ENCODE data around the gene ANKH.

Gene ANKH

DNA sequence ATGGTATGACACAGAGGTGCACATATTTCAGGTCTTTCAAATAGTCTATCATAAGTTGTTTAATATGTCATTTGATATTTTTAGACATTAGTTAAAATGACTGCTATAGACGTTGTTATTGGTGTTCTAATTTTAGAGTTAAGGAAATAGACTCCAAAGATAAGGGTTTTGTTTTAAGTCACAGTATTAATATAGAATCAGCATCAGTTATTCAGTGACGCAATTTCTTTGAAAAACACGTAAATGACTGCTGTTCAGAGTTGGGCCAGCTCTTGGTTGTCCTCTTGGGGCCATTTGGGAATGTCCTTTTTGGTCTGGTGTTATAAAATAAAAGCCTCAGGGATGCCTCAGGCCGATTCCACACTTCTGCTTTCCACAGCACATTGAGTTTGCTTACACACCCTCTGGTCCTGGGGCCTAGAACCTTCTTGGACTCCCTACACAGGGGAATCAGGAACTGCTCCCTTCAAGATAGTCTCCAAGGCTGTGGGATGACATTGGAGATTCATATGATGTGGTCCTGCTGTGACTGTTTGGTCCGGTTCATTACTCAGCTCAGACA is 192.7 kb downstream of the ANKH start:
- DNase-seq, result no peak

DNA sequence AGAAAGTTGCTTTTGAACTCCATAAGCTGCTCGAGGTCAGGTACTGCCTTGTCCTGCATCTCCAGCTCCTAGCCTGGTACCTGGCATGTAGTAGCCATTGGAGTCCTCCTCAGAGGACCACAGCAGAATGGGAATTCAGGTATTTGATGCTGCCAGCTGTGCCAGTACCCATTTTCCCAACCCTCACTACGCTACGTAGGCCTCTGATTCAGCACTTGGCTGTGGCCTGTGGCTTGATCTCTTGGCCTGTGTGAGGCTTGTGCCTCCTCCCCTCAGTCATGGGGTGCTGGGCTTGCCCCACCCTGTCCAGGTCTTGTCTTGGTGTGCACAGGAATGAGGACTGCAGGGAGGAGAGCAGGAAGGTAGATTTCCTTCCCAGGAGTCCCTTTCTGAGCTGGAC is 195.3 kb downstream of the ANKH start:
- no peak for DNase-seq

DNA sequence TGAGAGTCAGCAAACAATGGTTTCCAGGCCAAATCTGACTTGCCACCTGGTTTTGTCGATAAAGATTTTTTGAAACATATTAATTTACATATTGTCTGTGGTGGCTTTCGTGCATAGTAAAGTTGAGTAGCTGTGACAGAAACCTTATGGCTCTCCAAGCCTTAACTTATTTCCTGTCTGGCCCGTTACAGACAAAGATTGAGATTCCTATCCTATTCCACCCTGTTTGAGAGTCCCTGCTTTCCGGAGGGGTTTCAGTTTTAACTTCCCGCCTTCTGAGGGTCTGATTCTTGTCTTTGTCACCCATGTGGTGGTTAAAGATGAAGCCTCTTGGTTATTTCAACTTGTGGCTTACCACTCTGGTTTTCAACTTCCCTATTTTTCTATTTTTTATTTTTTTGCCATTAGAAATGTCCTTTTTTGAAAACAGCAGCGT is 195.7 kb downstream of the ANKH start:
- DNase-seq, result no peak

DNA sequence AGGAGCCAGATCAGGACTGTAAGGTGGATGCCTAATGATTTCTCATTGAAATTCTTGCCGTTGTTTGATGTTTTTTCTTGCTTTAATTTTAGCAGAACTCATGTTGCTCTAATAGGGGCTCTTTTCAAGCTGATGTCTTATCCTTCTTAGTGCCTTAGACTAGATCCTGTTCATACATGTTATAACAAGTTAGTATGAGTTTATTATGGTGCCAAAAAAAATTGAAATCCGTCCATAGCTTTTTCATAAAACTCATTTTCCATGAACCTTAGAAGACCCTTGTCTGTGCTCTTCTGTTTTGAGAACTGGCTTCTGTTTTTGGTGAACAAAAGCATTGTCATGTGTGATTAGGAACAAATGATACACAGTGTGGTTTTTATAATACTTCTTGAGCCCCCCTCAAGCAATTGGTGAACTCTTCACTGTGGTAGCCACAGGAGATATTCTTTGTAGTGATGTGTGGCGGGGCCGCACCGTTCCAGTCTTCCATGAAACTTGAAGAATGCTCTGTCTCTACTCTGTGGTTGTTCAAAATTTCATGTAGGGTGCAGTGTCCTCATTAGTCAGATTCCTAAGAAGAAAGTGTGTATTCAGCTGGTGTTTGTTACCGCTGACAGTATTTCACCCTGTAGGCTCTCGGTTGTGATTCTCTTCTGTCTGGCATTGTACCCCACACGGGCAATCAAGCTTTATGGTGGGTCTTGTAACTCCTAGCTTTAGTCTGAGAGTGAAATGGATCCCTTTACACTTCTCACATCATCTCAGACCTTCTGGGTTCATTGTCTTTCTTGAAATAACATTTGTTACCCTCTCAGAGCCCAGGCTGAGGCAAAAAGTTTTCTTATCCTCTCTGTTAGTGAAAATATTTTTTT is 196.4 kb downstream of the ANKH start:
- peak; percentile 58 for DNase-seq

DNA sequence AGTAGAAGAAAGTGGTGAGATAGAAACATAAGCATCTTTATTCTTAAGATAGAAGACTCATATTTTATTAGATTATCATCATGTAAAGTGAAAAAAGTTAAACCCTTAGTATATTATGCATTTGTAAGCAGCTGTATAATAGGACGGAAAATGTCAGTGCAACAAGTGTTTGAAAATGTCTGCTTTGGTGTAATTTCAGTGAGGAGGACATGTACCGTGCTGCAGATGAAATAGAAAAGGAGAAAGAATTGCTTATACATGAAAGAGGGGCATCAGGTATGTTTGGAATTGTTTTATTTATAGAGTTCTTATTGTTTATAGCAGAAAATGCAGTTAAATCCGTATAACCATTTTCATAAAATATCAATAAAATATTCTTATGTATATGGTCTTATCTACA is 198.1 kb downstream of the ANKH start:
- no peak for DNase-seq

DNA sequence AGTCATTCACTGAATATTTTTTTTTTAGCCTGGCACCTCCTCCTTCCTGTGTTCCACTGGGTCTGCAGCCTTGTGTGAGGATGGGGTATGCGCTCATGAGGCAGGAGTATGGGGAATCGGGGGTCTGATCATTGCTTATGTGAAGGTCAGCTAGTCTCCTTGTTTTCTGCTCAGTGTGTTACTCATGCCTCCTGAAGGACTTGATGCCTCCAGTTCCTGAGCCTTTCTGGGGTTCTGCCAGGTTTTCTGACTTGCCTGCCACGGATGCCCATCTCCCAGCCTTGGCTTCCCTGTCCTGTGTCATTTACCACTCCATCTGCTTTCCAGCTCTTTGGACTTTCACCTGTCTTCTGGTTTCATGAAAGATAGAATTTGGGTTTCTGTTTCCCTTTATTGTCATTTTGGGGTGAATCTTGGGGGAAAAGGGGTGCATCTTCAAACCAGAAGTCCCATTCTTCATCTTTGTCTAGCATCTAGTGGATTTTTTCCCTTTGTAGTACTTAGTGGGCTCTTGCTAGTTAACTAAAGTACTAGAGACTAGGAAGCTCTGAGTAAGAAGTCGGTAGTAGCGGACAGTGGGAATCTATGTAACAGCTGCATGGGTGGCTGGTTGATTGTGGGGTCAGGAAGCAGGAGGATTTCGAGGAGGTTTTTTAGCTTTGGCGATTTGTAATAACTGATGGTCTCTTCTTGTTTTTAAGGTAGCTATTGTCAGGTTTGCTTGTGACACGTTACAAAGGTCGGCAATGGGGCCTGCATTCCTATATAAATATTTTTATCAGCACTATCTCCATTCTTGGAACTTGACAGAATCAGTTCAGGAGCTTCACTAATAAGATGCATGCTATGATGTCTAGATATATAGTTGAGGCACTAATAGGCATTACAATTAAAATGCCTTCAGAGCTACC is 198.8 kb downstream of the ANKH start:
- DNase-seq, result no peak

DNA sequence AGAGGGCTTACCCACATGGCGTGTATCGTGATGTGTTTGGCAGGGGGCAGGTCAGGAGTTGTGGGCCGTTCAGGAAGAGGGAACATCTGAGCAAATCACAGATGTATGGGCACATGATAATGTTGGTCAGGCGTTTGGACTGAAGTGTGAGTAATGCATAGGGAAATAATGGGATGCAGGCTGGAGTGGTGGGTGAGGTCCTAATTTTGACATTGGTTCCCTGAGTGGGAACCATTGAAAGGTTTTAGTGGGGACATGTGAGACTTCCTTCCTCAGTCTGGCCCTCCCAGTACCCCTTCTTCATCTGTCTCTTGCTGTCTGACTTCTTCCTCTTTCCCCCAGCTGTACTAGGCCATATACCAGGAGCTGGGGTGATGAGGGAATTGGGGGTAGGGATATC is 199.5 kb downstream of the ANKH start:
- DNase-seq, result no peak

DNA sequence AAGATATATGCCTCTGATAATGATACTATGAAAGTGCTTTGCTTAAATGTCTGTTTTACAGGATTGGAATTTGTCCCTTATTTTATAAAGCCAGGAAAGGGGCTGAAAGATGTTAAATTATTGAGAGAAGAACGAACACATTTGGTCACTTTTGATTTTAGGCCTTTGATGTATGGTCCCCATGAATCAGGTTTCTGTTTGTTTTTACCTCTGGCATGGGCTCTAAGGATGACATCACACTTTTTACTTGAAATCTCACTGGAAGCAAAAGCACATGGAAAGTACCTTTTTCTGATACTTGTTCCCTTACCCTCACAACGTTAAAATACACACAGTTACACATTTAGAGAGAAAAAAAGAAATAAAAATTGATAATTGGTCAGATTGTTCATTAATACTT is 200.2 kb downstream of the ANKH start:
- DNase-seq, result no peak

DNA sequence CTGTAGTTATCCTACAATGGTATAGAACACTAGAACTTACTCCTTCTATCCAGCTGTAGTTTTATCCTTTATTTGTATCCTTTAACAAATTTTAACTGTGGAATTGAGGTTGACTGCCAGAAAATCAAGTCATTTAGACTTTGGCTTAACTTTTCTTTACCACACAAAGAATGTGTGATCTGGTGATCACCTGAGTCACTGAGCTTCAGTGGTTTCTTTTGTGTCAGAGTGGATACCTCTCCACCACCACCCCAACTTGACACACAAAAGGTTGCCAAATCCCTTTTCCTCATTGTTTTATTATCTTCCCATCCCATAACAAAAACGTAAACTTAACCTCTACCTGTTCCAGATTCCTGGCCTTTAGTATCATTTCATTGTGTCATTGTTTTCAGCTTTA is 201.6 kb downstream of the ANKH start:
- DNase-seq, result no peak

DNA sequence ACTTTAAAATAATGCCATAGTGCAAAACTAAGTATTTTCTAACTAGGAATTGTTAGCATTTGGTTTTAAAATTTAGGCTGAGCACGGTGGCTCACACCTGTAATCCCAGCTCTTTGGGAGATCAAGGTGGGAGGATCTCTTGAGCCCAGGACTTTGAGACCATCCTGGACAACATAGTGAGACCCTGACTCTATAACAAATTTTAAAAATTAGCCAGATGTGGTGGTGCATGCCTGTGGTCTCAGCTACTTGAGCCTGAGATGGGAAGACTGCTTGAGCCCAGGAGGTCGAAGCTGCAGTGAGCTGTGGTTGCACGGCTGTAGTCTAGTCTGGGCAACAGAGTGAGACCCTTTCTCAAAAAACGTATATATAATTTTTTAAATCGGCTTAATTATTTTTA is 202.2 kb downstream of the ANKH start:
- no peak for DNase-seq

DNA sequence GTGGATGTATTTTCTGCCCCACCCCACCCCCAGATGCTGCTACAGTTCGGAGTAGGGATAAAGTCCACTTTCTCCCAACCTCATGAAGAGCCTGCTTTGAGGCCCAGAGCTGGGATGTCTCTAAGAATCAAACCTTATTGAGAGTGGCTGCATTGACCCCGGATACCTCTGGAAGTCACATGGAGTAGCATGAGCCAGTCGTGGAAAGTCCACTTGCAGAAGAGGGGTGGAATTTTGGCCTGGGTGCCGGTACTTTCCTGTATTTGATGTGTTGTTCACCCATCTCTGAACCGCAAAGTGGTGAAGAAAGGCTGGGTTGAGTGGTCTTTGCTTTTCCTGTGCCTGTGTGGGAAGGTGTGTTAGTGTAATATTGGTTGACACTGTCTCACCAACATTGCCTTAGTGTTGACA is 203.4 kb downstream of the ANKH start:
- DNase-seq, result no peak

DNA sequence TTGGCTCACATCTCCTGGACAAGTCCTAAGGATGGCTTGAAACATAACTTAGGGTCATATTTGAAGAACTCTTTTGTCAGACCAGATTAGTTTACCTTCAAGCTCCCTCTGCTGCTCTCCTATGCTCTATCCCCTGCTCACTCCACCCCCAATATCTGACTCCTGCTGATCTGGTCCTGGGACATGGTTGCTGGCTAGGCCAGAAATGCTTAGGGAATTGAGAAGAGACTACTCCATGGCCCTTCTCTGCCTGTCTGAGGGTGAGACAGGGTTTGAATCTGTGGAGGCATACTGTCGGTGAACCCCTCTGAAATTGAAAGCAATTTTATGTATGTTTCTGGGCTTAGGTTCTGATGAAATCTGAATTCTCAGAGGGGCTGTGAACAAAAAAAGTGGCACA is 203.8 kb downstream of the ANKH start:
- no peak for DNase-seq

DNA sequence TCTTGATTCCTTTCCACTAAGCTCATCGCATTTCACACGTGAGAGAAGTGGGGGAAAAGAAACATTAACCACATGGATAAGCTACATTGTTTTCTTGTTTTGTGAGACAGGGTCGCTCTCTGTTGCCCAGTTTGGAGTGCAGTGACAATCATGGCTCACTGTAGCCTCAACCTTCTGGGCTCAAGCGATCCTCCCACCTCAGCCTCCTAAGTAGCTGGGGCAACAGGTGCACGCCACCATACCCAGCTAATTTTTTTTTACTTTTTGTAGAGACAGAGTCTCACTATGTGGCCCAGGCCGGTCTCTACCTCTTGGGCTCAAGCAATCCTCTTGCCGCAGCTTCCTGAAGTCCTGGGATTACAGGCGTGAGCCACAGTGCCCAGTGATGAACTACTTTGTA is 204.3 kb downstream of the ANKH start:
- DNase-seq, result no peak

DNA sequence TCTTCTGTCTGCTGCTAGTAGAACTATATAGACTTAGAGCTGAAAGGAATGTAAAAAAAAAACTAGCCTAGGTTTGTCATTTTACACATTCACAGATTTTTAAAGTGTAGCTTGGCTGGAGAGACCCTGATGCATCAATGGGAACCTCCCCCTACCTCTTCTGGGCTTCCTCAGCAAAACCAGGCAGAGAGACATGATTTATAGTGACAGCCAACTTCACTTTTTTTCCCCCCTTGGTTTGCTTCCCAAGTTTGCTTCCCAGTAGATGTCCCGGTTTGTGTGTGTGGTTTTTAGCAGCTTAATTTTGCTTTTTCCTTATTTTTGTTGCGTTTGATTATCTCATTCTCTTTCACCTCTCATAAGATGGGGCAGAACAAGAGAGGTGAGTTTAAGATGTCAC is 205.2 kb downstream of the ANKH start:
- peak; percentile 60 for DNase-seq

DNA sequence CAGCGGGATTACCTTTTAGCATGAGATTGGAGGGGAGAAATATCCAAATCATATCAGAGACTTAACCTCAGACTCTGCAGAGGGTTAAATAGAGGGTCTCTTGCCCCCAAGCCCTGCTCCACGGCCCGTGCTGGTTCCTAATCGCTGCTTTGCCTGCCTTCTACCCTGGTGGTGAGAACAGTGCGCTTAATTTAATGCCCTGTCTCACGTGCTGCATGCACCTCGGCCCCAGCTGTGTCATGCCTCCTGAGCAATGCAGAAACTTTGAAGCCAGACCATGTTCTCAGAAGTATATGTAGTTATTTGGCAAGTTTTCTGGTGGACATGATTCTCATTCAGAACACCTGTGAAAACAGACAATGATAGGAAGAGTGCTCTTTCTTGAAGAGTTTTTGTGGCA is 205.6 kb downstream of the ANKH start:
- DNase-seq, result peak; percentile 47

DNA sequence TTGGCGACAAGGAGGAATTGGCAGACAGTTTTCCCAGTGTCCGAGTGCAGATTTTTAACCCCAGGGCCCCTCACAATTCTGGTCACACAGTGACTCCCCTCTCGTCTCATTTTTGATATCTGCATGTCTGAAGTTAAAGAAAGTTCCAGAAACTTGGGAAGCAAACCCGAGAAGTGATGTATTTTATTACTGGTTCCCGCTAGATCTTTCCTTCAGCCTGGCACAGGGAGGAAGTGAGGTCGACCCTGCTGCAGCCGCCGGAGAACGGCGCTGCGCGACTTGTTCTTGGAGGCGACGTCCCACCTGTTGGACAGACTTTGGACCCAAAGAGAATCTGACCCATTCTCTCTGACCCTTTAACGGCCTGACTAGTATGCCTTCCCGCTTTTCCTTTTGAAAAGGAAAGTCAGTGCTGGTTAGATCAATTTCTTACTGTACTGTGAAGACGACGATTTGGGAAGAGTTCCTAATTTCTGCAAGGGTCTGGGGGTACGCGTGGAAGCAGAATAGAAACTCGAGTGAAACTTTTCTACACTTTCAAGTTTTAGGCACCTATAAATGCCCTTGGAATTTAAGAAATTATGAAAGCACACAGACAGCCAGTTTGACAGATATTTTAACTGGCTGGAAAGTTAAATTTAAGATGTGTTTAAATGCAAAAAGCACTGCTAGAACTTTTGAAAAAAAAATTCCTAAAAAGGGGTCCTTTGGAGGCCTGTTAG is 206.3 kb downstream of the ANKH start:
- peak; percentile 69 for DNase-seq

DNA sequence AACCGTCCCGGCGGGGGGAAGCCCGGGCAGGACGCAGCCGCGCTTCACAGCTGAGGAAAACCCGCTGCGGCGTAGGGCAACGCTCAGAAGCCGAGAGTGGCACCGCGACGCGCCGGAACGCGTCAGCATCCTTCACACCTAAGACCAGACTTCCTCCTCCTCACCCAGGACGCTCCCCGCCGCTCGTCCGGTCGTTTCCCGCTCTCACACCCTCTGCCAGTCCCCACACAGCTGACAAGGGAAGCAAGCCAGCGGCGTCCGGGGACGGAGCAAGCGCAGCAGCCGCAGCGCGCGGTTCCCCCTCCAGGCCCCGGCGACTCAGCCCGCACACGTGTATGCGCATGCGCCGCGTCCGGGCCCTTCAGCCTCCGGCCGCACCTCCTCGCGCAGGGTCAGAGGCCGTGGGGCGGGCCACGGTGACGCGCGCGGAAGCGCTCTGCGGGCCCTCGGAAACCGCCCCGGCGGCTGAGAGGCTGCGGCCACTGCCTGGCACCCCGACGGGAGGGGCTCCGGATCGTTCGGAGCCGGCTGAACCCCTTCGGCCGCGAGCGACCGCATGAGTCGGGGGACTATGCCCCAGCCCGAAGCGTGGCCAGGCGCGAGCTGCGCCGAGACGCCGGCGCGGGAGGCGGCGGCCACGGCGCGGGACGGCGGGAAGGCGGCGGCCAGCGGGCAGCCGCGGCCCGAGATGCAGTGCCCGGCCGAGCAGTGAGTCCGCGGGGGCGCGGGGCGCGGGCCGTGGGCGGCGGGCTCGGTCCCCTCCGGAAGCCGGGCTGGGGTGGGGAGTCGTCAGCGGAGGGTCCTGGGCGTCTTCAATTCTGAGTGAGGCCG is 207.1 kb downstream of the ANKH start, which contains the start of gene OTULIN:
Gene OTULIN, plus strand, starts transcription at position 449 of the 831 bp plus-strand sequence. Its CDS starts 108 bp downstream, at position 557.
- DNase-seq, result peak; percentile 98

DNA sequence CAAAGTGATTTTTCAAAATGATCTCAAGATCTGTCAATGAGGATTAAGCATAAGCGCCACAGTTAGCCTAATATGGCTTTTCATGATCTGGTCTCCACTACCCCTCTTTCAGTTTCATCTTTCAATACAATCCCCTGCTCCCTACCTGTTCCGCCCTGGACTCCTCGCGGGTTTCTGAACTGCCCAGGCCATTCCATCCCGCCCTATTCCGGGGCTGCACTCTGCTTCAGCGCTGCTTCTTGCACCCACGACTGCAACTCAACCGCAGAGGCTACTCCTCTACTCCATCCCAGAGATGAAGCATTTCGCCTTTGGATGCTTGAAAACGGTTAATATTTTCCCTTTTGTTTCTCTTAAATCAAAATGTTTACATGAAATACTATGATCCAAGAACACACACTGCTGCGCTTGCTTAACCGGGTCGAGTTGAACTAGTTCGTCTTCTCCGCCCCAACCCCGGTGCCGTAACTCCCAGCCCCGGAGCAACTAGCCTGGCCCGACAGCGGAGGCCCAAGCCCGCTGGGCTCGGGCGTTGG is 207.8 kb downstream of the ANKH start:
- DNase-seq, result no peak

DNA sequence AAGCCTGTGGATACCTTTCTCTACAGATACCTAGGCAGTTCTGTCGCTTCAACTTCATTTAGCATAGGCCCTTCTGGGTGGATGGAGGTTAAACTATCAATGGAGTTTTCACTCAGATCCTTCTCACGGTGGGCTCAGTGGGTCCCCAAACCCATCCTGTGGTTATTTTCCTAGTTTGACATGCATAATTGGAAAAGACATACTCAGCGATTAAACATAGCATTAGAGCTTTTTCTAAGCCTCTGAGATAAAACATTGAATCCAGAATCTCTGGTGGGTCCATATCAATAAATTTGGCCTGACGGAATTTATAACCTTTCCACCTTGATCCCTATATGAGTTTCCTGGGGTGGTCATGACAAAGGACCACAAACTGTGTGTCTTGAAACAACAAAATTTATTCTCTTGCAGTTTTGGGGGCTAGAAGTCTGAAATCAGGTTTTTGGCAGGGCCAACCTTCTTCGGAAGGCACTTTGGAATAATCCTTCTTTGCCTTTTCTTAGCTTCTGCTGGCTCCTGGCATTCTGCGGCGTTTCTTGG is 208.8 kb downstream of the ANKH start:
- DNase-seq, result no peak

DNA sequence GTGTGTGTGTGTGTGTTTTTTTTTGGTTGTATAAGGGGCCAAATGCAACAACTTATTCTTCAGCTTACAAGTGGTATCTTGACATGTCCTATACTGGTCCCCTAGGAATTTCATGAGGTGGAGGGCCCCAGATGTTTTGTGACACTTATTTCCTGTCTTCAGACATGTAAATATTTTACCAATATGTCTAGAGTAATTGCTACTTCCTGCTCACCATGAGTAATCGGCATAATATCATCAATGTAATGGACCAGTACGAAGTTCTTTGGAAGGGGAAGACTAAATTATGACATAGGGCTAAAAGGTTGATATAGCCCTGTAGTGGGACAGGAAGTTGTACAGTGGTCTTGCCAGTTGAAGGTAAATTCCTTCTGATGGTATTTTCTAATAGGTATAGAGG is 210.7 kb downstream of the ANKH start:
- no peak for DNase-seq
